HG03135 (cell line): ENCODE data around the gene RFT1.
A peak's percentile ranks its signal among the peaks of the same experiment; 100 is the strongest.

Experiments used
- ATAC-seq: cut with Tn5 transposase; IDR thresholded peaks from one replicate; pipeline ENCODE4 v1.9.1; 2021; ENCODE audit warnings: mild to moderate bottlenecking, moderate library complexity; ENCODE audit not compliant: unreplicated experiment

The RFT1 gene

DNA sequence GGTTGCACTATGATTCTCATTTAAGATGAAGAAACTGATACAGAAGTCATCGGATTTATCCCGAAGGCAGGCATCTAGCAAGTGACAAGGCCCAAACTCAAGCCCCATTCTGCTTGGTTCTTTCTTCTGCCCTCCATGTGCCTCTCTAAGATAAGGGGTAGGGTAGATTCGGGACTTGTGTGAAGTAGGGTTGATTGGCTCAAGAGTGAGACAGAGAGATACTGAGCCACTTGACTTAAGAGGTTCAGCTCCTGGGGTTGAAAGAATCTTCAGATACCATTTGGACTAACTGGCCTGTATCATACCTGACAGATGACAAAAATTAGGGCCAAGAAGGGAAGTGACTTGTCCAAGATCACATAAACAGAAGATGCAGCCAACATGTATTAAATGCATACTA, 891 bp downstream of the RFT1 start:
- no peak for ATAC-seq

GRCh38 chr3:53126601-53127000, 3.6 kb downstream of the RFT1 start:
- ATAC-seq = no peak

DNA sequence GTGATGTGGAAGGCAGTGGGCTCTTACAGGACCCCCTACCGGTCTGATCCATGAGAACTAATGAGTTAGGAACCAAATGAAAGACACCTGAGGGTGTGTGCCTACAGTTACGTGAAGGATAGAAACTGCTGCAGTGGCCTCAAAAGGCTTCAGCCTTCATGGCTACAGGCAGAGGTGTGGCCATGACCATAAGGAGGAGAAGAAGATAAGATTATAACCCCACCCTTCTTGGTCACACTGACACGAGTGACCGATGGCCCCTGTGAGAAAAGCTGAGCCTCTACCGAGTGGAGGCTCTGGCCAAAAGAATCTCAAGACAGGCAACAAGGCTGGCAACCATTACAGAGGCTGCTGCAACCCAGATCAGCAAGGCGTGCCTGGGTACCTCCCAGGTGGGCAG, 6.3 kb downstream of the RFT1 start:
- no peak for ATAC-seq

GRCh38 chr3:53123510-53123909, 6.7 kb downstream of the RFT1 start:
- ATAC-seq = no peak

DNA sequence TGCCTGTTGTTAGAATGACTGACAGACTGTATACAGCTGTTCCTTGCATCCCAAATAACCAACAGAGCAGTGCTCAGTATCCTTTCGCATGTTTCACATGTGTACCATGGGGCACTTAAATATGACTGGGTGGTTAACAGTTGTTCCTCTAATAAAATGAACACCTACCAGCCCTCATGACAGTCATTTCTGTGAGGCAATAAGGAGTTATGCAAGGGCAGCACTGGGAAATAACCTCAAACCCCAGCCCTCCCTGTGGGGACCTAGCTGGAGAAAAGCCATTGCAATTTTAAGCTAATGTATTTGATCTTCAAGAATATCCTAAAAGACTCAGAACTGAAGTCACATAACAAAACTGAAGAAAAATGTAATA, 7.3 kb downstream of the RFT1 start:
- no peak for ATAC-seq

DNA sequence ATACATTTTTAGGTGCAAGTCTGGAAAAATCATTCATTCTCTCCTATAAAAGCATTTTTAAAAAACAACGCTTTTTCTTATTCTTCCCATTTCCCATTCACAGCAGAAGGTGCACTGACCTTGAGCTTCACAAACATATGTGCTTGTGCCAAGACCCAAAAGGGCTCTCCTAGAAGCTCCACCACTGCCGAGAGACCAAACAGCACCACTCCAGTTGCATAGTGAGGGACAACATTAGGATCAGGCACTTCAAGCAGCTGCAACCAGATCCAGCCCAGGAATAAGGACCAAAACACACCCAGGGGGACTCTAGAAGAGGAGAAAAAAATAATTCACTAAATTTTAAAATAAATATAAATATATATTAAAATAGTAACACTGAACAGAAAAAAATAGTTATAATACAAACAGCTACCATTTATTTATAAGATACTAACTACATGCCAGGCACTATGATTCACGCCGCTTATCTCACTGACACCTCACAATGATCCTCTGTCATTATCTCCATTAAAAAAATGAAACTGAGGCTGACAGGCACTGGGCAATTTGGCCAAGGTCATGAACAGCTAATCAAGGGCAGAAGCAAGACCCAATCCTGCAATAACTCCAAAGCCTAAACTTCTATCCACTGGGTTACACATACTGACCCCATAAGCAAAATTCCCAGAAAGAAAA, 7.8 kb downstream of the RFT1 start:
- no peak for ATAC-seq

DNA sequence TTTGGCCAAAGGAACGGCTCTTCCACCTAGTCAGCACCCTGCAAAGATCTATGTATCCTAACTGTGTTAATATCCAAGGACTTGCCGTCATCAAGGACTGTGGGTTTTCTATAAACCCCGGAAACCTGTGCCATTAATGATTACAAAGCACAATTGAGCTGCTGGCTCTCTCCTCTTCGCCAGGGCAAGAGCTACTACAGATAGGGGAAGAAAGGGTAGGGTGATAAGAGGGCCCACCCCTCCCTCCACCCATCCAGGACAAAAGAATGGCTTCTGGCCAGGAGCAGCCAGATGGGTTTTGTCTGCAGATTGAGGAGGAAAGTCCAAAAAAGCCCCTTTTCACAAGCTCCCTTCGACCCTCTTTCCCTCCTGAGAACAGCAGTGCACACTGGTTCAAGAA, 9.9 kb downstream of the RFT1 start:
- no peak for ATAC-seq

GRCh38 chr3:53116956-53117355, 13.3 kb downstream of the RFT1 start:
- ATAC-seq = no peak

DNA sequence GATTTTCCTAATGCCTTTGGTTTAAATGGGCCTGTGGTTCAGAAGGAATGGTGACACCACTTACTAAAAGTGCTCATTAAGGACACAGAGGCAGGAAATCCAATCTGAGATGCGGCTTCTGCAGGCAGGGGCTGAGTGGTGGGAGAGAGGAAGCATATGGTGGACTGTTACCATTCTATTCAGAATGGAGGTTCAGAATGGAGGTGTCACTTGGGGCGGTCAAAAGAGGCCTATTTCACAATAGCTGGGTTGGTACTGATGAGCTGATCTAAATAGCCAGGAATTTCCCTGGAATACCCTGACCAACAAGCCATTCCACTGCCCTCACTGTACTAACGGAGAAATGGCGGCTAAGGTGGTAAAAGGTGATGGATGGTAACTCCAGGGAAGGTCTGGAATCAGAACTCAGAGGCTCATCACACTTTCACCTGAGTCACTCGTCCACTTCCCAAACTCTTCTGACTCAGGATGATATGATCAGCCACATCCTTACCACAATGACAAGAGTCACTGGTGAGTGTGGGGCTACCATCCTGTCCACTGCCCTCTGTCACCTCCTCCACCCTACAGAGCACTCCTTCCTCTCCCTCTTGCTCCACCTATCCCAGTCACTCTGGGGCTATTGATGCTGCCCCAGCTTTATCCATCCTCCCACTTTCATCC, 15.7 kb downstream of the RFT1 start:
- no peak for ATAC-seq

- ATAC-seq = peak; percentile 62
These were observed 16.2 kb downstream of the RFT1 start for GRCh38 chr3:53114011-53114400.

GRCh38 chr3:53113293-53114010, 16.8 kb downstream of the RFT1 start:
- no peak for ATAC-seq

GRCh38 chr3:53111822-53112221, 18.4 kb downstream of the RFT1 start:
- ATAC-seq = no peak

GRCh38 chr3:53109891-53110771, 20.1 kb downstream of the RFT1 start:
- ATAC-seq = no peak

GRCh38 chr3:53109190-53109589, 21.0 kb downstream of the RFT1 start:
- ATAC-seq = no peak

GRCh38 chr3:53104762-53105161, 25.5 kb downstream of the RFT1 start:
- no peak for ATAC-seq

DNA sequence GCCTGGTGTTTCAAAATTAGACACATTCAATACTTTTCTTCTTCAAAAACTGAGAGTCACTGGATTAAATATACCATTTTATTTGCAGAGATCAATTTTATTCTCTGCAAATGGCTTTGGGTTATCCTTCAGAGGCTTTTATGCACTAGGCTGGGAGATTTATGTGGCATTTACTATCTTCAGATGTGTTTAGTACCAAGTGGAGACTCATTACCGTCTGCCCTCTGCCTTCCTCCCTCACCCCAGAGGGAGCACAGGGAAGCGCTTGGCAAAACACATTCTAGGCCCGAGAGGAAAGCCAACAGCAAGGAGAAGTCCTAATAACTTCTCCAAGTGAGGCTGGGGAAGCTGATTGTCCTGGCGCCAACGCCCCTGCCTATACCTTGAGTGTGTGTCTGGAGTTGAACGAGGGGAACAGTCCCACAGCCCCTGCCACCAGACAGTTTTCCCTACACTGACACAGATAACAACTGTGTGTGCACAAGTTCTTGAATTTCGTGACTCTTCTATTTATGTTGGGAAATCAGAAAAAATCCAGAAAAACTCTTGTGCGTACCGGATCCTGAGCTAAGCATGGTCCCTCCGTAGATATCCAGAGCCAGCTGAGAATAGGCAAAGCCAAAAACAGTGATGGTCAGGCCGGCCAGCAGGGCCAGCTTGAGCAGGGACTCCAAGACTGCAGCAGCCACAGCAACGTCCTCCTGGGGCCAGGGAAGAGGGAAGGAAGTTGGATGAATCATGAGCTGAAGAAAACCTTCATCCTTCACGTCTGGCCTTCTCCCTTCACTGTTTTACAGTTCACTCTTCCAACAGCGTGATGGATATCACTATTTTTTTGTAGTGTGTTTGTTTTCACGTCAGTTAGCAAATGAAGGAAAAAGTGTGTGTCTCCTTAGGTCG, 26.6 kb downstream of the RFT1 start:
- no peak for ATAC-seq

- ATAC-seq = peak; percentile 80
These were observed 27.6 kb downstream of the RFT1 start for GRCh38 chr3:53102601-53103147.

DNA sequence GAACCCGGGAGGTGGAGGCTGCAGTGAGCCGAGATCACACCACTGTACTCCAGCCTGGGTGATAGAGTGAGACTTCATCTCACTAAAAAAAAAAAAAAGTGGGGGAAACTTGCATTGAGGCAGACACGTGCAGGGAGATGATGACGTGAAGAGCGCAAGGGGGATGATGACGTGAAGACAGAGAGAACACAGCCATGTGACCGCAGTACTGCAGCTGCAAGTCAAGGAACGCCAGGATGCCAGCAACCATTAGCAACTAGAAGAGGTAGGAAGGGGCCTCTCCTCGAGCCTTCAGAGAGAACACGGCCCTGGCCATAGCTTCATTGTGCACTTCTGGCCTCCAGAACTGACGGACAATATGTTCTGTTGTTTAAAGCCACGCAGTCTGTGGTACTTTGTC, 28.3 kb downstream of the RFT1 start:
- ATAC-seq = no peak

DNA sequence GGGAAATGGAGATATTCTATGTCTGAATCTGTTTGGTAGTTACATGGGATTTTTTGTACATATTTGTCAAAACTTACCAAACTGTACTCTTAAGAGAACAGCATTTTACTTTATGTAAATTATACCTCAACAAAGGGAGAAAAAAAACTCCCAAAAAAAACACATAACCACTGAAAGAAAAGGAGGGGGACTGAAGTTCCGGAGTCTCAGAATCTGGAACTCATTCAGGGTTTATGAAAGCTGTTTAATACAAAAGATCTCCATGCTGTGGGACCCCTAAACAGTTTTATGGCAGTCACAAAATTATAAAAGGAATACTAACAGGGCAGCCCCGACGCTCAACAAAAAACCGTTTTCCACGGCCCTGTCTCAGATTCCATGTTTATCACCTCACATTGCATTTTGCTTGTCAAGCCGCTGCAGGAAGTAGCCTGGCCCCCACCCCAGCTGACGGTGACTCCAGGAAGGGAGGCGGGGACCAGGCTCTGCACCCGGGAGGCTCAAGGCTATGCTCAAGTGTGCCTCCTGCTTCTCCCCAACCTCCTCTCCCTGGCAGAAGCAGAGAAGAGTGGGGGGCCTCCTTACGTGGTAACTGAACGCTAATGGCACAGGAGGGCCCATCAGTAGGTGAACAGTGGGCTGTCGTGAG, 29.3 kb downstream of the RFT1 start:
- ATAC-seq = no peak
